Measurements from ENCODE around the gene UGT1A3.

GRCh38 chr2:233818639-233819621 is 90.1 kb downstream of the UGT1A3 start:
- TF ChIP-seq, protein P1, sequence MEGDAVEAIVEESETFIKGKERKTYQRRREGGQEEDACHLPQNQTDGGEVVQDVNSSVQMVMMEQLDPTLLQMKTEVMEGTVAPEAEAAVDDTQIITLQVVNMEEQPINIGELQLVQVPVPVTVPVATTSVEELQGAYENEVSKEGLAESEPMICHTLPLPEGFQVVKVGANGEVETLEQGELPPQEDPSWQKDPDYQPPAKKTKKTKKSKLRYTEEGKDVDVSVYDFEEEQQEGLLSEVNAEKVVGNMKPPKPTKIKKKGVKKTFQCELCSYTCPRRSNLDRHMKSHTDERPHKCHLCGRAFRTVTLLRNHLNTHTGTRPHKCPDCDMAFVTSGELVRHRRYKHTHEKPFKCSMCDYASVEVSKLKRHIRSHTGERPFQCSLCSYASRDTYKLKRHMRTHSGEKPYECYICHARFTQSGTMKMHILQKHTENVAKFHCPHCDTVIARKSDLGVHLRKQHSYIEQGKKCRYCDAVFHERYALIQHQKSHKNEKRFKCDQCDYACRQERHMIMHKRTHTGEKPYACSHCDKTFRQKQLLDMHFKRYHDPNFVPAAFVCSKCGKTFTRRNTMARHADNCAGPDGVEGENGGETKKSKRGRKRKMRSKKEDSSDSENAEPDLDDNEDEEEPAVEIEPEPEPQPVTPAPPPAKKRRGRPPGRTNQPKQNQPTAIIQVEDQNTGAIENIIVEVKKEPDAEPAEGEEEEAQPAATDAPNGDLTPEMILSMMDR (IDR thresholded peaks at IDR 0.05; ENCODE audit: poor library complexity) = no peak
- TF ChIP-seq EZH2phosphoT487 (IDR thresholded peaks at IDR 0.05; ENCODE audit: low read depth, severe bottlenecking, unreplicated experiment) (no peak), EZH2 (IDR thresholded peaks at IDR 0.05; ENCODE audit: borderline replicate concordance) (no peak)
